Measurements from ENCODE around the gene PDE1C. TPM values are rescaled to one million over a fixed set of nuclear protein-coding genes. Genes with fewer than 3 reads are reported as not detected.

The PDE1C gene
- total RNA-seq, 5 donors from 2014 or later (not counting 1 experiment from before 2014, with no cell fraction given): not detected

GRCh38 chr7:32032211-32032610, 38.0 kb downstream of the PDE1C start:
- Histone ChIP-seq H3K9me3 (no peaks in the 10 kb centered on the region), H3K4me3 (ENCODE audit: control insufficient read depth in 1 of 2, extremely low read depth in 1 of 2, low read length in 1 of 2) (no peak overlapping the region), H3K36me3 (ENCODE audit: control insufficient read depth in 2 of 2, extremely low read depth in 1 of 2, insufficient read depth in 1 of 2, low read length in 1 of 2) (no peaks in the 10 kb centered on the region), H3K4me1 (ENCODE audit: control insufficient read depth in 1 of 2, extremely low read depth in 1 of 2, insufficient read depth in 2 of 2, low read length in 2 of 2) (no peaks in the 10 kb centered on the region), H3K27me3 (replicated peaks in 1 of 2; ENCODE audit: control insufficient read depth in 2 of 2, extremely low read depth in 1 of 2, insufficient read depth in 2 of 2, low read length in 1 of 2) (no peaks in the 10 kb centered on the region), H3K27ac (ENCODE audit: low read length) (no peak overlapping the region)
- 71% methylated on average over 1 of the region's 4 CpGs for WGBS (ENCODE audit: insufficient coverage)
- ChIA-PET CTCF (no interaction called here), POLR2A (no interaction called here)
- no peaks in the 10 kb centered on the region for H3K36me3 Mint-ChIP-seq
- H3K9me3 Mint-ChIP-seq: peaks cover 0 to 11% (median 3%) of the 10 kb centered on the region in 3 donors
- DNase-seq (no peak), ATAC-seq (replicated peaks in 1 of 4) (no peak)
- H3K27ac Mint-ChIP-seq: no peak overlapping the region
- H3K27me3 Mint-ChIP-seq: no peaks in the 10 kb centered on the region
- no peaks in the 10 kb centered on the region for H3K4me1 Mint-ChIP-seq
- H3K4me3 Mint-ChIP-seq: no peak overlapping the region

GRCh38 chr7:32030904-32031692, 39.1 kb downstream of the PDE1C start:
- ATAC-seq (replicated peaks in 1 of 4): no peak
- no peaks in the 10 kb centered on the region for H3K27me3 Mint-ChIP-seq
- H3K4me3 ChIP-seq (ENCODE audit: control insufficient read depth in 1 of 2, extremely low read depth in 1 of 2, low read length in 1 of 2): no peak overlapping the region
- H3K36me3 Mint-ChIP-seq: no peaks in the 10 kb centered on the region
- no peaks in the 10 kb centered on the region for H3K36me3 ChIP-seq (ENCODE audit: control insufficient read depth in 2 of 2, extremely low read depth in 1 of 2, insufficient read depth in 1 of 2, low read length in 1 of 2)
- H3K4me1 ChIP-seq (ENCODE audit: control insufficient read depth in 1 of 2, extremely low read depth in 1 of 2, insufficient read depth in 2 of 2, low read length in 2 of 2): no peaks in the 10 kb centered on the region
- POLR2A ChIA-PET: no interaction called here
- CTCF ChIA-PET: no interaction called here
- no peaks in the 10 kb centered on the region for H3K27me3 ChIP-seq (replicated peaks in 1 of 2; ENCODE audit: control insufficient read depth in 2 of 2, extremely low read depth in 1 of 2, insufficient read depth in 2 of 2, low read length in 1 of 2)
- H3K9me3 Mint-ChIP-seq: peaks cover 0 to 8% (median 3%) of the 10 kb centered on the region in 3 donors
- no peak overlapping the region for H3K27ac Mint-ChIP-seq
- no peaks in the 10 kb centered on the region for H3K9me3 ChIP-seq
- H3K4me1 Mint-ChIP-seq: no peaks in the 10 kb centered on the region
- H3K4me3 Mint-ChIP-seq: no peak overlapping the region
- 33% methylated on average over 1 of the region's 3 CpGs for WGBS (ENCODE audit: insufficient coverage)
- no peak overlapping the region for H3K27ac ChIP-seq (ENCODE audit: low read length)
- DNase-seq: no peak

GRCh38 chr7:32026083-32026425, 44.2 kb downstream of the PDE1C start:
- Mint-ChIP-seq H3K27me3 (no peaks in the 10 kb centered on the region), H3K36me3 (no peaks in the 10 kb centered on the region), H3K4me3 (no peak overlapping the region), H3K9me3 (peaks cover 2 to 18% (median 11%) of the 10 kb centered on the region in 3 donors), H3K27ac (no peak overlapping the region), H3K4me1 (no peaks in the 10 kb centered on the region)
- ATAC-seq (replicated peaks in 1 of 4) (no peak), DNase-seq (no peak)
- CTCF ChIA-PET: no interaction called here
- no peak overlapping the region for H3K4me3 ChIP-seq (ENCODE audit: control insufficient read depth in 1 of 2, extremely low read depth in 1 of 2, low read length in 1 of 2)
- no peaks in the 10 kb centered on the region for H3K4me1 ChIP-seq (ENCODE audit: control insufficient read depth in 1 of 2, extremely low read depth in 1 of 2, insufficient read depth in 2 of 2, low read length in 2 of 2)
- no peaks in the 10 kb centered on the region for H3K36me3 ChIP-seq (ENCODE audit: control insufficient read depth in 2 of 2, extremely low read depth in 1 of 2, insufficient read depth in 1 of 2, low read length in 1 of 2)
- 83% methylated on average over 2 of the region's 5 CpGs for WGBS (ENCODE audit: insufficient coverage)
- H3K27me3 ChIP-seq (replicated peaks in 1 of 2; ENCODE audit: control insufficient read depth in 2 of 2, extremely low read depth in 1 of 2, insufficient read depth in 2 of 2, low read length in 1 of 2): no peaks in the 10 kb centered on the region
- POLR2A ChIA-PET: no interaction called here
- H3K9me3 ChIP-seq: no peaks in the 10 kb centered on the region
- no peak overlapping the region for H3K27ac ChIP-seq (ENCODE audit: low read length)

GRCh38 chr7:32025381-32026082, 44.7 kb downstream of the PDE1C start:
- WGBS (ENCODE audit: insufficient coverage): 72% methylated on average over 3 of the region's 6 CpGs
- peaks cover 2 to 23% (median 11%) of the 10 kb centered on the region in 3 donors for H3K9me3 Mint-ChIP-seq
- no peak for ATAC-seq (replicated peaks in 1 of 4)
- DNase-seq: no peak
- H3K4me3 Mint-ChIP-seq: no peak overlapping the region
- Histone ChIP-seq H3K27me3 (replicated peaks in 1 of 2; ENCODE audit: control insufficient read depth in 2 of 2, extremely low read depth in 1 of 2, insufficient read depth in 2 of 2, low read length in 1 of 2) (no peaks in the 10 kb centered on the region), H3K27ac (ENCODE audit: low read length) (no peak overlapping the region), H3K4me3 (ENCODE audit: control insufficient read depth in 1 of 2, extremely low read depth in 1 of 2, low read length in 1 of 2) (no peak overlapping the region), H3K9me3 (no peaks in the 10 kb centered on the region), H3K4me1 (ENCODE audit: control insufficient read depth in 1 of 2, extremely low read depth in 1 of 2, insufficient read depth in 2 of 2, low read length in 2 of 2) (no peaks in the 10 kb centered on the region), H3K36me3 (ENCODE audit: control insufficient read depth in 2 of 2, extremely low read depth in 1 of 2, insufficient read depth in 1 of 2, low read length in 1 of 2) (no peaks in the 10 kb centered on the region)
- H3K27ac Mint-ChIP-seq: no peak overlapping the region
- CTCF ChIA-PET: no interaction called here
- H3K4me1 Mint-ChIP-seq: no peaks in the 10 kb centered on the region
- H3K27me3 Mint-ChIP-seq: no peaks in the 10 kb centered on the region
- POLR2A ChIA-PET: no interaction called here
- H3K36me3 Mint-ChIP-seq: no peaks in the 10 kb centered on the region

- POLR2A ChIA-PET: no interaction called here
- 100% methylated on average over 1 of the region's 6 CpGs for WGBS (ENCODE audit: insufficient coverage)
- DNase-seq (no peak), ATAC-seq (replicated peaks in 1 of 4) (no peak)
- no peaks in the 10 kb centered on the region for H3K27me3 Mint-ChIP-seq
- Histone ChIP-seq H3K4me1 (ENCODE audit: control insufficient read depth in 1 of 2, extremely low read depth in 1 of 2, insufficient read depth in 2 of 2, low read length in 2 of 2) (no peaks in the 10 kb centered on the region), H3K36me3 (ENCODE audit: control insufficient read depth in 2 of 2, extremely low read depth in 1 of 2, insufficient read depth in 1 of 2, low read length in 1 of 2) (no peaks in the 10 kb centered on the region), H3K27me3 (replicated peaks in 1 of 2; ENCODE audit: control insufficient read depth in 2 of 2, extremely low read depth in 1 of 2, insufficient read depth in 2 of 2, low read length in 1 of 2) (no peaks in the 10 kb centered on the region), H3K4me3 (ENCODE audit: control insufficient read depth in 1 of 2, extremely low read depth in 1 of 2, low read length in 1 of 2) (no peak overlapping the region), H3K27ac (ENCODE audit: low read length) (no peak overlapping the region), H3K9me3 (no peaks in the 10 kb centered on the region)
- no peak overlapping the region for H3K4me3 Mint-ChIP-seq
- H3K27ac Mint-ChIP-seq: no peak overlapping the region
- H3K9me3 Mint-ChIP-seq: peaks cover 2 to 23% (median 12%) of the 10 kb centered on the region in 3 donors
- H3K4me1 Mint-ChIP-seq: no peaks in the 10 kb centered on the region
- no peaks in the 10 kb centered on the region for H3K36me3 Mint-ChIP-seq
- CTCF ChIA-PET: no interaction called here
Observed at GRCh38 chr7:32023376-32023775, 46.8 kb downstream of the PDE1C start.

GRCh38 chr7:32022966-32023365, 47.2 kb downstream of the PDE1C start:
- Mint-ChIP-seq H3K9me3 (peaks cover 2 to 23% (median 14%) of the 10 kb centered on the region in 3 donors), H3K4me1 (no peaks in the 10 kb centered on the region), H3K27ac (no peak overlapping the region), H3K36me3 (no peaks in the 10 kb centered on the region), H3K27me3 (no peaks in the 10 kb centered on the region), H3K4me3 (no peak overlapping the region)
- Histone ChIP-seq H3K36me3 (ENCODE audit: control insufficient read depth in 2 of 2, extremely low read depth in 1 of 2, insufficient read depth in 1 of 2, low read length in 1 of 2) (no peaks in the 10 kb centered on the region), H3K27ac (ENCODE audit: low read length) (no peak overlapping the region), H3K4me1 (ENCODE audit: control insufficient read depth in 1 of 2, extremely low read depth in 1 of 2, insufficient read depth in 2 of 2, low read length in 2 of 2) (no peaks in the 10 kb centered on the region), H3K27me3 (replicated peaks in 1 of 2; ENCODE audit: control insufficient read depth in 2 of 2, extremely low read depth in 1 of 2, insufficient read depth in 2 of 2, low read length in 1 of 2) (no peaks in the 10 kb centered on the region), H3K9me3 (no peaks in the 10 kb centered on the region), H3K4me3 (ENCODE audit: control insufficient read depth in 1 of 2, extremely low read depth in 1 of 2, low read length in 1 of 2) (no peak overlapping the region)
- WGBS (ENCODE audit: insufficient coverage): 50% methylated on average over 2 of the region's 4 CpGs
- CTCF ChIA-PET: no interaction called here
- no peak for ATAC-seq (replicated peaks in 1 of 4)
- POLR2A ChIA-PET: no interaction called here
- DNase-seq: no peak
